Activated naive CD8-positive, alpha-beta T cell treated with anti-CD3 and anti-CD28 coated beads for 36 hours (primary cell): ENCODE data around the gene ZKSCAN2. TPM values are rescaled to one million over a fixed set of nuclear protein-coding genes. Genes with fewer than 3 reads are reported as not detected.

Source experiments
- DNase-seq: peaks from one replicate; pipeline ENCODE4 v3.0.0; 2021
- H3K27ac Mint-ChIP-seq: one replicate; pipeline ENCODE4 v1.8.0; 2022; ENCODE audit warnings: mild to moderate bottlenecking, moderate library complexity, mixed read lengths
- H3K27me3 Mint-ChIP-seq: one replicate; pipeline ENCODE4 v1.8.0; 2022; ENCODE audit warnings: mild to moderate bottlenecking, mixed read lengths
- H3K36me3 Mint-ChIP-seq: one replicate; pipeline ENCODE4 v1.8.0; 2021; ENCODE audit warnings: mild to moderate bottlenecking, mixed read lengths
- H3K4me1 Mint-ChIP-seq: one replicate; pipeline ENCODE4 v1.8.0; 2021; ENCODE audit warnings: mixed read lengths
- H3K4me3 Mint-ChIP-seq: one replicate; pipeline ENCODE4 v1.8.0; 2022; ENCODE audit warnings: mild to moderate bottlenecking, moderate library complexity, mixed read lengths
- H3K9me3 Mint-ChIP-seq: one replicate; pipeline ENCODE4 v1.8.0; 2022; ENCODE audit warnings: mixed read lengths
- total RNA-seq, 2 experiments: library from RNA; stranded (reverse); gene quantifications; one replicate each; pipeline ENCODE4 v1.2.3, GENCODE V29; 2021

Gene ZKSCAN2
- 1 to 10 TPM; 7.1 to 7.3 TPM for total RNA-seq

DNA sequence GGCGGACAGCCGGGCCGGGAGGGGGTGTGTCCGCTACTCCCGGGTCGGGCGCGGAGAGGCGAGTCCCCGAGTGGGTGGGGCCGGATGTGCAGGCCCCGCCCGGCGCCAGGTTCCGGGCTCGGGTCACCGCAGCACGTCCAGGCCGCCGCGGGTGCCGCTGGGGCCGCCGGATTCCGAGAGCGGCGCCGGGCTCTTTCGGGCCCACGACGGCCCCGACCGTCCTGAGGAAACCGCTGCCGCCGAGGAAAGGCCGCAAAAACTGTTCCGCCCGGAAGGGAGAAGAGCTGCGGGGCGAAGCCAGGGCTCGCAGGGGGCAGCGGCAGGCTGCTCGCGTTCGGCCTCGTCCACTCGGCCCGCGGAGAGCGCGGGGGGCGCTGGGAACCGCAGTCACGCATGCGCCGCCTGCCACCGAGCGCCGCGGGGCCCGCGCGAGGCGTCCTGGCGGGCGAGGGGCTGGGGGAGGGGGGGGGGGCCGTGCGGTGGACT, at the start of gene ZKSCAN2:
Gene ZKSCAN2, minus strand, starts transcription at position 376 of the 486 bp plus-strand sequence. CDS start 718 bp downstream, outside the sequence.
- Mint-ChIP-seq H3K36me3 (peaks cover 43% of the 10 kb centered on the region), H3K9me3 (no peaks in the 10 kb centered on the region), H3K27ac (peak within 1 kb of the TSS; percentile 97), H3K4me1 (peaks cover 55% of the 10 kb centered on the region), H3K4me3 (peak within 1 kb of the TSS; percentile 91), H3K27me3 (no peaks in the 10 kb centered on the region)
- peak; percentile 92 for DNase-seq

DNA sequence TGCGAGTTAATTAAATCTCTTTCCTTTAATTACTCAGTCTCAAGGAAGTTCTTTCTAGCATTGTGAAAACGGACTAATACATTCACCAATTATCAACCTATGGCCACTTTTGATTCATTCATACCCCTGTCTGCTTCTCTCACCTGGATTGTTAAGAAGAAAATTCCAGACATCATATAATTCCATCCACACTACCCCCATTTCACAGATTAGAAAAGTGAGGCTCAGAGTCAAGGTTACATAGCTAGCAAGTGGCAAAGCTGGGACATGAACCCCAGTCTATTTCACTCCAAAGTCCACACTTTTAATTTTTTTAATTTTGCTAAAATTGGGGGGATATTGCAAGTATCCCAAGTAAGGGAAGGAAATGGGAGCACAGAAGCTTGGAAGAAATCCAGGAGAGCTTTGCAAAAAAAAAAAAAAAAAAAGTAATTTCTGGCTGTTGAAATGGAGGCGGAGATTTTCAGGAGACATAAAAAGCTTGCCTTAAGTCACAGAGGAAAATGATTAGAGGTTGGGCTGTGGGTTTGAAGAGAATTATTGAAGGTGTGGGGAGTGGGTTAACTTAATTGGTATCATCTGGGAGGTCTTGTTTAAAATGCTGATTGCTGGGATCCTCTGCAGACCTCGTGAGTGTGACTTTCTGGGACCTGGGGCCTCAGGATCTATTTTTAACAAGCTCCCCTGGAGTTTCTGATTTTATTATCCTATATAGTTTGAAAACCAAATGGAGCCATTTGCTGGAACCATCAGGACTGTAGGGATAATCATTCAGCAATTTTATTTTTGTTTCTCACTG, 42.3 kb upstream of the ZKSCAN2 start:
- Mint-ChIP-seq H3K27ac (no peak overlapping the region), H3K4me1 (peaks cover 7% of the 10 kb centered on the region), H3K27me3 (no peaks in the 10 kb centered on the region), H3K4me3 (no peak overlapping the region), H3K9me3 (no peaks in the 10 kb centered on the region), H3K36me3 (no peaks in the 10 kb centered on the region)
- DNase-seq: no peak

DNA sequence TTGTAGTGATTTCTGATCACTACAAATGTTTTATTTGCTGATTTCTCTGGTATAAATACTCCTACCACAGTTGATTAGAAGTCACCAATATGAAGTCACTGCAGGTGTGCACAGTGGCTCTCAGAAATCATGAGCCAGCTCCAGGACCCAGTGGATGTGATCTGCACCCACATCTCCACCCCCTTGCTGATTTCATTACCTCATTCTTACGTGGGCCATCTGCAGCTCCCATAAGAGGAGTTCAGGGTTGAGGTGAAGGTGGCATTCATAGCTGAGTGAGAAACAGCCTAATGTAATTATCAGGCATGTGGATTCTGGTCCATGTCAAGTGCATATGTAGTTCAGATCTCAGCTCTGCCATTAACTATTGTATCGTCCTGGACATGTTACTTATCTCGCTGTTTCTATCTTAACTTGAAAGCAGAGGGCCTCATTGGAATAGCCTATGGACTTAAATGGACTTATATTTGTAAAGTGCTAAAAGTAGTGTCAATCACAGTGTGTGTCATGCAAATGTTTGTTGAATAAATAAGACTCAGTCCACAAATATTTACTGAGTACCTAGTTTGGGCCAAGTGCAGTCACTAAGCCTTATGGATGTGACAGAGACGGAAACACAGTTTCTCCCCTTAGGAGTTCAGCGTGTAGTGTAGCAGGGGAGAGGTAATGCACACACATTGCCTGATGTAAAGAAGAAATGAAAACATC, 40.7 kb upstream of the ZKSCAN2 start:
- Mint-ChIP-seq H3K27me3 (no peaks in the 10 kb centered on the region), H3K36me3 (no peaks in the 10 kb centered on the region), H3K27ac (no peak overlapping the region), H3K9me3 (no peaks in the 10 kb centered on the region), H3K4me1 (peaks cover 7% of the 10 kb centered on the region), H3K4me3 (no peak overlapping the region)
- DNase-seq: no peak

DNA sequence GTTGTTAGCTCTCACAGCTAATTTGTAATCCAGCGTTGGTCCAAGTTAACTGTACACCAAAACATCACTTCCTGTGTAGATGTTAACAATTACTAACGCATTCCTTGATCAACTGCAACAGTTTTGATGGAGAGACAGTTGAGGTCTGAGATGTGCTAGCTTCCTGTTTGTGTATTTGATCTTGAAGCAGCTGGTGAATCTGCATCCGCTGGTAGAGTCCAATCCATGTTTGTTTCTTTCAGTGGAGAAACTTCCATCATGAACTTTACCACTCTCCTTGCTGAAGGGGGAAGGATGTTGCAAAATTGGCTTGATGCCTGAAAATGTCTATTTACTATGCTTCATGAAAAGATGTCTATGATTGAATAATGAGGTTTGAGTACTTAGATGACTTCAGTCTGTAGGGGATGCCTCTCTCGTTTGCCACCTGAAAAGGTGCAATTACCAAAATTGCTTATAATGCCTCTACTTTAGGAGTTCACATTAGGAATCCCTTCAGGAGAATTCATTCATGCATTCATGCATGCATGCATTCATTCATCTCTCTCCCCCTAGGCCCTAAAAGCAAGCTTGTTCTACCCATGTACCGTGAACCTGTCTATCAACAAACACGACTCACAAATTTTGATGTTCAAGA, 39.6 kb upstream of the ZKSCAN2 start:
- Mint-ChIP-seq H3K27ac (no peak overlapping the region), H3K27me3 (no peaks in the 10 kb centered on the region), H3K4me1 (peaks cover 7% of the 10 kb centered on the region), H3K9me3 (no peaks in the 10 kb centered on the region), H3K4me3 (no peak overlapping the region), H3K36me3 (no peaks in the 10 kb centered on the region)
- no peak for DNase-seq

DNA sequence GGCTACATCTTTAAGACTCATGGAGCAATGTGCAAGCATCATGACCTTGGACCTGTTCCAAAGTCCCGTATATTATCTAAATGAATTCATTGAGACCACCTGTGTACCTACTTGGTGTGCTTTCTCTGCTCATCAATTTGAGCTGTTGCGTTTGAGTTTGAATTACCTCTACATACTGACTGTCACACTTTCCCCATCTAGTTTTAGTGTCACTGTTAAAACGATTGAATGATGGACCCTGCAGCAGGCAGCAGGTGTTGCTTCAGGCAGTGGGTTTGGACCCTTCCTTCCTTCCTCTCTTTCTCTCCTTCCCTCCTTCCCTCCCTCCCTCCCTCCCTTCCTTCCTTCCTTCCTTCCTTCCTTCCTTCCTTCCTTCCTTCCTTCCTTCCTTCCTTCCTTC, 33.9 kb upstream of the ZKSCAN2 start:
- H3K9me3 Mint-ChIP-seq: no peaks in the 10 kb centered on the region
- no peaks in the 10 kb centered on the region for H3K27me3 Mint-ChIP-seq
- no peak overlapping the region for H3K4me3 Mint-ChIP-seq
- DNase-seq: no peak
- no peak overlapping the region for H3K27ac Mint-ChIP-seq
- H3K36me3 Mint-ChIP-seq: peaks cover 8% of the 10 kb centered on the region
- H3K4me1 Mint-ChIP-seq: no peaks in the 10 kb centered on the region

DNA sequence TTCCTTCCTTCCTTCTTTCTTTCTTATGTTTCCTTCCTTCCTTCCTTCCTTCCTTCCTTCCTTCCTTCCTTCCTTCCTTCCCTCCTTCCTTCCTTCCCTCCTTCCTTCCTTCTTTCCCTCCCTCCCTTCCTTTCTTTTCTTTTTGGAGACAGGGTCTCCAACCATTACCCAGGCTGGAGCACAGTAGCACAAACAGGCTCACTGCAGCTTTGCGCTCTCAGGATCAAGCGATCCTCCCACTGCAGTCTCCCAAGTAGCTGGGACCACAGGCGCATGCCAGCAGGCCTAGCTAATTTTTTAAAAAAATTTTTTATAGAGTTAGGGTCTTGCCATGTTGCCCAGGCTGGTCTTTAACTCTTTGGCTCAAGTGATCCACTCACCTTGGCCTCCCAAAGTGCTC, 31.8 kb upstream of the ZKSCAN2 start:
- no peak overlapping the region for H3K27ac Mint-ChIP-seq
- H3K4me3 Mint-ChIP-seq: no peak overlapping the region
- H3K9me3 Mint-ChIP-seq: peaks cover 1% of the 10 kb centered on the region
- H3K36me3 Mint-ChIP-seq: peaks cover 8% of the 10 kb centered on the region
- no peaks in the 10 kb centered on the region for H3K4me1 Mint-ChIP-seq
- DNase-seq: no peak
- H3K27me3 Mint-ChIP-seq: no peaks in the 10 kb centered on the region

DNA sequence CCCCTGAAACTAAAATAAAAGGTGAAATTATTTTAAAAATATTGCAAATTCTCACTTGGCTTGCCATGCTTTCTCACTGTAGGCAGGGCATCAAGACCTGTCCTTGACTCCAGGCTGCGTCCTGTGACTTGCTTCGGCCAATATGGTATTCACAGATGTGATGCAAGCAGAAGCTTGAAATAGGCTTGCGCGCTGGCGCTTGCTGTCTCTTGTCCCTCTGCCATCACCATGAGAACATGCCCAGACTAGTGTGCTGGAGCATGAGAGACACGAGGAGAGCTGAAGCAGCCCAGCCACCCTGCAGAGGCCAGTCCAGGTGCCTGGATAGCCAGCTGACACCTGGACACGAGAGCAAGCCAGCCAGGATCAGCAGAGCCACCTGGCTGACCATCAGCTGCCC, 21.8 kb upstream of the ZKSCAN2 start:
- H3K27me3 Mint-ChIP-seq: no peaks in the 10 kb centered on the region
- no peaks in the 10 kb centered on the region for H3K36me3 Mint-ChIP-seq
- no peaks in the 10 kb centered on the region for H3K9me3 Mint-ChIP-seq
- H3K27ac Mint-ChIP-seq: no peak overlapping the region
- DNase-seq: no peak
- H3K4me3 Mint-ChIP-seq: no peak overlapping the region
- H3K4me1 Mint-ChIP-seq: no peaks in the 10 kb centered on the region

DNA sequence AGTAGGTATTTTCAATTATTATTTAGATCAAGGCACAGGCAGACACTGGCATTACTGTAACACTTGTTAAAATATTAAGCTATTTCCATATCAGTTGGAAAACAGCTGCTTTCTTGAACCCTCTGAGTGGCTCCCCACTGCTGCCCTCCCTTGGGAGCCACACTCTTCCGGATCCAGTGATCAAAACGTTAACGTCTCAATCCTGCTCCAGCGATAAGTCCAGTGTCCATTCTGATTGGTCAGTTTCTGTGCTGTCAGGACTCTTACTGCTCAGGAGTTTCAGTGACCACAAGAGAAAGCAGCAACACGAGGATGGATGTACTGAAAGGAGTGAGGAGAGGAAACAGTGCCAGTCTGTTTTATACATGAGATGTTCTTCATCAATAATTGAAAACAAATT, 13.8 kb upstream of the ZKSCAN2 start:
- peaks cover 9% of the 10 kb centered on the region for H3K36me3 Mint-ChIP-seq
- H3K27me3 Mint-ChIP-seq: no peaks in the 10 kb centered on the region
- peaks cover 2% of the 10 kb centered on the region for H3K4me1 Mint-ChIP-seq
- DNase-seq: no peak
- peaks cover 2% of the 10 kb centered on the region for H3K9me3 Mint-ChIP-seq
- no peak overlapping the region for H3K27ac Mint-ChIP-seq
- no peak overlapping the region for H3K4me3 Mint-ChIP-seq

GRCh38 chr16:25270577-25270976, 12.9 kb upstream of the ZKSCAN2 start:
- Mint-ChIP-seq H3K36me3 (peaks cover 16% of the 10 kb centered on the region), H3K4me1 (peaks cover 2% of the 10 kb centered on the region), H3K27me3 (no peaks in the 10 kb centered on the region), H3K27ac (no peak overlapping the region), H3K4me3 (no peak overlapping the region), H3K9me3 (peaks cover 2% of the 10 kb centered on the region)
- no peak for DNase-seq

DNA sequence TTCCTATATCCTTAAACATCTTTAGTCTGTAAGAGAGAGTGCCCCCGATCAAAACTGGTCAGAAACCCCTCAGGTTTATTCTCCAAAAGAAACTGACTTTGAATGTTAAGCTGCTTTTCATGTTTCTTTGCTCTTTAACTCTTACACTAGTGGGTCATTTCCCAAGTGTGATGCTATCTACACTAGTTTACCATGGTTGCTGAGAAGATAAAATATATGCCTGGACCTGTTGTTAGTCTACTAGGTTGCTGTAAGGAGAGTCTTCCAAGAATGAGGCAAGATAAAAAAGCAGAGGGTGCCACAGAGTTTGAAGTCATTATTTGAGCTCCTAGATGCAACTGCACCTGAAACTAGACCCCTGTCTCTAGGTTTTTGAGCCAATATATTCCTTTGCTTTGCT, 12.2 kb upstream of the ZKSCAN2 start:
- no peak for DNase-seq
- H3K4me1 Mint-ChIP-seq: peaks cover 2% of the 10 kb centered on the region
- no peak overlapping the region for H3K27ac Mint-ChIP-seq

GRCh38 chr16:25265968-25266367, 8.3 kb upstream of the ZKSCAN2 start:
- no peak for DNase-seq
- Mint-ChIP-seq H3K27ac (no peak overlapping the region), H3K9me3 (no peaks in the 10 kb centered on the region), H3K4me1 (peaks cover 12% of the 10 kb centered on the region), H3K27me3 (no peaks in the 10 kb centered on the region), H3K36me3 (peaks cover 47% of the 10 kb centered on the region), H3K4me3 (no peak overlapping the region)

More for the DNA sequence above, 12.2 kb upstream of the ZKSCAN2 start:
- Mint-ChIP-seq H3K36me3 (peaks cover 23% of the 10 kb centered on the region), H3K27me3 (no peaks in the 10 kb centered on the region), H3K9me3 (peaks cover 2% of the 10 kb centered on the region), H3K4me3 (no peak overlapping the region)

GRCh38 chr16:25264597-25264996, 7.0 kb upstream of the ZKSCAN2 start:
- no peak for DNase-seq
- H3K36me3 Mint-ChIP-seq: peaks cover 54% of the 10 kb centered on the region

GRCh38 chr16:25260416-25260815, 2.8 kb upstream of the ZKSCAN2 start:
- H3K27me3 Mint-ChIP-seq: no peaks in the 10 kb centered on the region
- DNase-seq: no peak
- peaks cover 56% of the 10 kb centered on the region for H3K36me3 Mint-ChIP-seq
- peaks cover 49% of the 10 kb centered on the region for H3K4me1 Mint-ChIP-seq
- H3K4me3 Mint-ChIP-seq: peak overlapping the region; percentile 29
- no peak overlapping the region for H3K27ac Mint-ChIP-seq
- H3K9me3 Mint-ChIP-seq: no peaks in the 10 kb centered on the region

More at GRCh38 chr16:25264597-25264996, 7.0 kb upstream of the ZKSCAN2 start:
- H3K27me3 Mint-ChIP-seq: no peaks in the 10 kb centered on the region
- H3K4me3 Mint-ChIP-seq: no peak overlapping the region
- H3K4me1 Mint-ChIP-seq: peaks cover 21% of the 10 kb centered on the region
- no peaks in the 10 kb centered on the region for H3K9me3 Mint-ChIP-seq
- no peak overlapping the region for H3K27ac Mint-ChIP-seq

DNA sequence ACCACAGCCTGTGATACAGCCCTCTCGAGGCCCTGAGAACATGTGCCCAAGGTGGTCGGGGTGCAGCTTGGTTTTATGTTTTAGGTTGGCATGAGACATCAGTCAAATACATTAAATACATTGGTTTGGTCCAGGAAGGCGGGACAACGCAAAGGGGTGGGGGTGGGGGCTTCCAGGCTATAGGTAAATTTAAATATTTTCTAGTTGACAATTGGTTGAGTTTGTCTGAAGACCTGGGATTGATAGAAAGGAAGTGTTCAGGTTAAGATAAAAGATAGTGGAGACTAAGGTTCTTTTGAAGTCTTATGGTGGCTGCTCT, 1.2 kb upstream of the ZKSCAN2 start:
- Mint-ChIP-seq H3K4me1 (peaks cover 55% of the 10 kb centered on the region), H3K27me3 (no peaks in the 10 kb centered on the region), H3K27ac (peak overlapping the region; percentile 97), H3K36me3 (peaks cover 46% of the 10 kb centered on the region), H3K9me3 (no peaks in the 10 kb centered on the region), H3K4me3 (peak overlapping the region; percentile 91)
- DNase-seq: no peak
